ENCODE data around the gene SLC25A19.
A peak's percentile ranks its signal among the peaks of the same experiment; 100 is the strongest.

The SLC25A19 gene

DNA sequence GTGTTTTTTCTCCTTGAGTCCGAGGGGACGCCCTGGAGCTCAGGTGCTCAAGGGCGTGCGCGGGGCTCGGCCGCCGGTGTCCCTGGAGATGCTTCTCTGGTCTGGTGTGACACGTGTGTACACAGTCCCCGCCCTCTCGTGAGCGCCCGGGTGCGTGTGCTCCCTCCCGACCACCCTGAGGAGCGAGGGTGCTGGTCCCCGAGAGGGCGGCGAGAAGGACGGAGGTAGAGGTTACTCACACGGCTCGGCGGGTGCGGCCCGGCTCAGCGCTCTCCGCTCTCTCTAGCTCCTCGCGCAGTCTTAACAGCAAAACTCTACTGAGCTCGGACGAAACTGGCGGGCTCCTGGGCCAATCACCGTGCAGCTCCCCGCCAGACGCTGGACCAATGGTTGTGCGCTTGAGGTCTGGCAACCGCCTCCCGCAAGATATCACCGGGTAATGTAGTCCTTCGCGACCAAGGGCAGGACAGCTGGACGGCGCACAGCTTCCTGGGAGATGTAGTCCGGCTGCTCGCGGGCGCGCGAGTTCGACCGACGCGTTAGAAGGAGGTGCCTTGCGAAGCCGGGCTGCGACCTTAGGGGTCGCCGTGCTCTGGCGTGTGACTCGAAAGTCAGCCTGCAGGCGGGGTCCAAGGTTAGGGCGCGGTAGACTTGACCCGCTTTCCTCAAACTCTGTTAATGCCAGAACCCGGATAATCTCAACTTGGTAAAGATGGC is at the start of gene SLC25A19:
TSS of gene SLC25A19 (minus strand) at position 319 of the 717 bp plus-strand sequence. CDS start 2,669 bp downstream, outside the sequence.
- TF ChIP-seq CTCF (IDR thresholded peaks at IDR 0.05; ENCODE audit: low read depth, low read length): no peak
- peak within 1 kb of the TSS; percentile 55 for H3K4me3 ChIP-seq (ENCODE audit: low read depth, low read length)
- peak; percentile 99 for DNase-seq (ENCODE audit: low read depth, low spot score)
- in situ Hi-C loops (cut with HindIII; ENCODE audit: low sequenced_read_pairs): no loop called here

DNA sequence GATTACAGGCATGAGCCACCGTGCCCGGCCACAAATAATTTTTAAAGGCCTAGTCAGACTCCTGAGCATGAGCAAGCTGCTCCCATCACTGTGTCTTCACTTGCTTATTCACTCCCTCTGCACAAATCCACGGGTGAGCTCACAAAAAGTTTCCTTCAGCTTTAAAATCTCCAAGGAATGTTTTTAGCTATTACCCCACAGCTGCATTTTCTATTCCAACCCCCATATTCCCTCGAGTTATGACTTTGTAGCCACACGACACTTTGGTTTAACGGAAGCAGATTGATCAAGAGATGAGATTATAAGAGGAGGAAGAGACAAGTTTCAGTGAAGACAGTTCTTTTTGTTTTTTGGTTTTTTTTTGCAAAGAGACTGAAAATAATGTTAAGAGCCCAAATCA is 49.1 kb upstream of the SLC25A19 start:
- in situ Hi-C loops (cut with HindIII; ENCODE audit: low sequenced_read_pairs): no loop called here
- TF ChIP-seq CTCF (IDR thresholded peaks at IDR 0.05; ENCODE audit: low read depth, low read length): no peak
- no peak overlapping the region for H3K4me3 ChIP-seq (ENCODE audit: low read depth, low read length)
- no peak for DNase-seq (ENCODE audit: low read depth, low spot score)

GRCh38 chr17:75335315-75335714 is 46.1 kb upstream of the SLC25A19 start:
- in situ Hi-C loops (cut with HindIII; ENCODE audit: low sequenced_read_pairs): no loop called here
- H3K4me3 ChIP-seq (ENCODE audit: low read depth, low read length): no peak overlapping the region
- TF ChIP-seq CTCF (IDR thresholded peaks at IDR 0.05; ENCODE audit: low read depth, low read length): no peak
- DNase-seq (ENCODE audit: low read depth, low spot score): no peak

GRCh38 chr17:75334723-75335122 is 45.5 kb upstream of the SLC25A19 start:
- no peak for TF ChIP-seq CTCF (IDR thresholded peaks at IDR 0.05; ENCODE audit: low read depth, low read length)
- no peak overlapping the region for H3K4me3 ChIP-seq (ENCODE audit: low read depth, low read length)
- no peak for DNase-seq (ENCODE audit: low read depth, low spot score)
- in situ Hi-C loops (cut with HindIII; ENCODE audit: low sequenced_read_pairs): no loop called here

GRCh38 chr17:75331671-75332070 is 42.4 kb upstream of the SLC25A19 start:
- no peak for DNase-seq (ENCODE audit: low read depth, low spot score)
- TF ChIP-seq CTCF (IDR thresholded peaks at IDR 0.05; ENCODE audit: low read depth, low read length): no peak
- in situ Hi-C loops (cut with HindIII; ENCODE audit: low sequenced_read_pairs): no loop called here
- H3K4me3 ChIP-seq (ENCODE audit: low read depth, low read length): no peak overlapping the region

GRCh38 chr17:75327757-75328156 is 38.5 kb upstream of the SLC25A19 start:
- H3K4me3 ChIP-seq (ENCODE audit: low read depth, low read length): no peak overlapping the region
- no peak for DNase-seq (ENCODE audit: low read depth, low spot score)
- TF ChIP-seq CTCF (IDR thresholded peaks at IDR 0.05; ENCODE audit: low read depth, low read length): no peak
- in situ Hi-C loops (cut with HindIII; ENCODE audit: low sequenced_read_pairs): no loop called here
